Measurements from ENCODE around the gene SLAIN1. TPM values are rescaled to one million over a fixed set of nuclear protein-coding genes. Genes with fewer than 3 reads are reported as not detected.
A peak's percentile ranks its signal among the peaks of the same experiment; 100 is the strongest.
"Not testable (repeated sequence)": the region's sequence is repeated elsewhere in the genome, so short reads cannot be mapped to it uniquely, and the experiment has no call there.

The SLAIN1 gene
- 36.9 TPM for polyA plus RNA-seq (2012; ENCODE audit: low read depth, missing spikeins)

DNA sequence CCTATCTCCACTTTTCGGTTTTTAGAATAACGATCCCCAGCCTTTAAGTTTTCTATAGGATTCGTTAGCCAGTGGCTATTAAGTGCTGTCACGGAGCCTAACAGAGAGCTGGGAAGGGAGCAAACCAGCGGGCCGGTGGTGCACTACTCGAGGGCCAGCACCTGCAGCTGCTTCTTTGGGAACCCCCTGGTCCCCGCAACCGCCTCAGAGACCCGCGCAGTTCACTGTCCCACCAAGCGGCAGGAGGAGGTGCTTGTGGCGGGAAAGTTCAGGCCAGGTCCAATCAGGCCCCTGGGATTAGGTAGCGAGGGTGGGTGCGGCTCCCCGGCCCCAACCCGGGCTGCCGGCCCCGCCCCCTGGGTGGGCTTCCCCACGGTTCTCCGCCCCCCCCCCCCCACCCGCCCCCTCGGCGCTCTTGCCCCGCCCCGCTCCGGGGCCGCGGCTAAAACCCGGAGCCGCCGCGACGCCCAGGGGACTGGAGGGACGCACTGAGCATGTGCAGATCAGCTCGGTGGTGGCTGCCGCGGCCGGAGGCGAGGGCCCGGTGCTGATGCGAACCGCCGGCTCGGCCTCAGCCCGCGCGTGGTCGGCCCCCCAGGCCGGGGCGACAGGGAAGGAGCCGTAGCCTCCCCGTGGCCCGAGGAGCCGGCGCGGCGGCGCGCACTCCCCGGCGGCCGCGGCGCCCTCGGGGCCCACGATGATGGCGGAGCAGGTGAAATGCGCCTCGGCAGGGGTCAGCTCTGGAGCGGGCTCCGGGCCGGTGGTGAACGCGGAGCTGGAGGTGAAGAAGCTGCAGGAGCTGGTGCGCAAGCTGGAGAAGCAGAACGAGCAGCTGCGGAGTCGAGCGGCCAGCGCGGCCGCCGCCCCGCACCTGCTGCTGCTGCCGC lies at the start of gene SLAIN1:
SLAIN1 (plus strand) TSS at position 471 of the 887 bp plus-strand sequence; CDS start at position 698, 227 bp downstream.
- DNase-seq (ENCODE audit: insufficient read length, low spot score) = peak; percentile 81

DNA sequence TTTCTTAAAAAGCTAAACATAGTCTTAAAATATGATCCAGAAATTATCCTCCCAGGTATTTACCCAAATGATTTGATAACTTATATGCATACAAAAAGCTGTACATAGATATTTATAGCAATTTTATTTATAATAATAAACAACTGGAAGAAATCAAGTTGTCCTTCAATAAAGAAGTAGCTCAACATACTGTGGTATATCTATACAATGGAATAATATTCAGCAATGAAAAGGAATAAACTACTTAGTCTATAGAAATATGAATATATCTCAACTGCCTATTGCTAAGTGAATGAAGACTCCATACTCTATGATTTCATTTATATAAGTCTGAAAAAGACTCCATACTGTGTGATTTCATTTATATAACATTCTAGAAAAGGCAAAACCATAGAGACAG lies 47.1 kb upstream of the SLAIN1 start:
- DNase-seq (ENCODE audit: insufficient read length, low spot score) (no peak), FAIRE-seq (no peak)
- no peak for TF ChIP-seq POLR2A (IDR thresholded peaks at IDR 0.05; ENCODE audit: low read depth, low read length)
- no peak for TF ChIP-seq POLR2AphosphoS5 (IDR thresholded peaks at IDR 0.05; ENCODE audit: low read depth, low read length)
- TF ChIP-seq PAX5 (IDR thresholded peaks at IDR 0.05; ENCODE audit: insufficient read depth, low read length, severe bottlenecking) = no peak
- TF ChIP-seq TAF1 (IDR thresholded peaks at IDR 0.05; ENCODE audit: low read depth, low read length) = no peak
- TF ChIP-seq SPI1 (IDR thresholded peaks at IDR 0.05; ENCODE audit: low read depth, low read length) = no peak
- no peak for TF ChIP-seq POU2F2 (IDR thresholded peaks at IDR 0.05; ENCODE audit: low read depth, low read length)

More for the DNA sequence above, at the start of gene SLAIN1:
- 0 out of 2 replicates have a peak, but pooled peaks have one; percentile 41 for TF ChIP-seq TAF1 (IDR thresholded peaks at IDR 0.05; ENCODE audit: low read depth, low read length)
- TF ChIP-seq POLR2AphosphoS5 (IDR thresholded peaks at IDR 0.05; ENCODE audit: low read depth, low read length) = peak; percentile 61; the same call in 1 of the 2 replicates
- TF ChIP-seq POLR2A (IDR thresholded peaks at IDR 0.05; ENCODE audit: low read depth, low read length) = peak; percentile 48; the same call in 1 of the 2 replicates
- TF ChIP-seq SPI1 (IDR thresholded peaks at IDR 0.05; ENCODE audit: low read depth, low read length) = no peak
- peak; percentile 94 for FAIRE-seq

GRCh38 chr13:77653301-77653700 lies 44.2 kb upstream of the SLAIN1 start:
- TF ChIP-seq TAF1 (IDR thresholded peaks at IDR 0.05; ENCODE audit: low read depth, low read length) = no peak
- no peak for TF ChIP-seq POLR2A (IDR thresholded peaks at IDR 0.05; ENCODE audit: low read depth, low read length)
- TF ChIP-seq POLR2AphosphoS5 (IDR thresholded peaks at IDR 0.05; ENCODE audit: low read depth, low read length) = no peak
- no peak for TF ChIP-seq POU2F2 (IDR thresholded peaks at IDR 0.05; ENCODE audit: low read depth, low read length)
- TF ChIP-seq SPI1 (IDR thresholded peaks at IDR 0.05; ENCODE audit: low read depth, low read length) = no peak
- TF ChIP-seq PAX5 (IDR thresholded peaks at IDR 0.05; ENCODE audit: insufficient read depth, low read length, severe bottlenecking) = no peak
- DNase-seq (ENCODE audit: insufficient read length, low spot score) (no peak), FAIRE-seq (no peak)

DNA sequence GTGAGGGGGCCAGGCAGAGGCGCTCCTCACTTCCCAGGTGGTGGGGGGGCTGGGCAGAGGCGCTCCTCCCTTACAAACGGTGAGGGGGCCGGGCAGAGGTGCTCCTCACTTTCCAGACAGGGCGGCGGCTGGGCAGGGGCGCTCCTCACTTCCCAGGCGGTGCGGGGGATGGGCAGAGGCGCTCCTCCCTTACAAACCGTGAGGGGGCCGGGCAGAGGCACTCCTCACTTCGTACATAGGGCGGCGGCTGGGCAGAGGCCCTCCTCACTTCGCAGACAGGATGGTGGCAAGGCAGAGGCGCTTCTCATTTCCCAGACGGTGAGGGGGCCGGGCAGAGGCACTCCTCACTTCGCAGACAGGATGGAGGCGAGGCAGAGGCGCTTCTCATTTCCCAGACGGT lies 37.5 kb upstream of the SLAIN1 start:
- not testable (repeated sequence) for FAIRE-seq; DNase-seq (ENCODE audit: insufficient read length, low spot score)

DNA sequence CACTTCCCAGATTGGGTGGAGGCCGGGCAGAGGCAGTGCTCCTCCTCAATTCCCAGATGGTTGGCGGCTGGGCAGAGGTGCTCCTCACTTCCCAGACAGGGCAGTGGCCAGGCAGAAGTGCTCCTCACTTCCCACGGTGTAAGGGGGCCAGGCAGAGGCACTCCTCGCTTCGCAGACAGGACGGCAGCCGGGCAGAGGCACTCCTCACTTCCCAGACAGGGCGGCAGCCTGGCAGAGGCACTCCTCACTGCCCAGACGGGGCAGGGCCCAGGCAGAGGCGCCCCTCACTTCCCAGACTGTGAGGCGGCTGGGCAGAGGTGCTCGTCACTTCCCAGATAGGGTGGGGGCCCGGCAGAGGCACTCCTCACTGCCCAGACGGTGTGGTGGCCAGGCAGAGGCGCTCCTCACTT lies 36.6 kb upstream of the SLAIN1 start:
- DNase-seq (ENCODE audit: insufficient read length, low spot score) (no peak), FAIRE-seq (no peak)
- TF ChIP-seq POU2F2 (IDR thresholded peaks at IDR 0.05; ENCODE audit: low read depth, low read length) (no peak), POLR2A (IDR thresholded peaks at IDR 0.05; ENCODE audit: low read depth, low read length) (no peak), SPI1 (IDR thresholded peaks at IDR 0.05; ENCODE audit: low read depth, low read length) (no peak), POLR2AphosphoS5 (IDR thresholded peaks at IDR 0.05; ENCODE audit: low read depth, low read length) (no peak), TAF1 (IDR thresholded peaks at IDR 0.05; ENCODE audit: low read depth, low read length) (no peak)

GRCh38 chr13:77662301-77662700 lies 35.2 kb upstream of the SLAIN1 start:
- FAIRE-seq; DNase-seq (ENCODE audit: insufficient read length, low spot score): not testable (repeated sequence)

- not testable (repeated sequence) for DNase-seq (ENCODE audit: insufficient read length, low spot score); FAIRE-seq
Measured at GRCh38 chr13:77662831-77663230, 34.7 kb upstream of the SLAIN1 start.

GRCh38 chr13:77674852-77675251 lies 22.6 kb upstream of the SLAIN1 start:
- no peak for DNase-seq (ENCODE audit: insufficient read length, low spot score)
- TF ChIP-seq SPI1 (IDR thresholded peaks at IDR 0.05; ENCODE audit: low read depth, low read length) = no peak
- FAIRE-seq = no peak

DNA sequence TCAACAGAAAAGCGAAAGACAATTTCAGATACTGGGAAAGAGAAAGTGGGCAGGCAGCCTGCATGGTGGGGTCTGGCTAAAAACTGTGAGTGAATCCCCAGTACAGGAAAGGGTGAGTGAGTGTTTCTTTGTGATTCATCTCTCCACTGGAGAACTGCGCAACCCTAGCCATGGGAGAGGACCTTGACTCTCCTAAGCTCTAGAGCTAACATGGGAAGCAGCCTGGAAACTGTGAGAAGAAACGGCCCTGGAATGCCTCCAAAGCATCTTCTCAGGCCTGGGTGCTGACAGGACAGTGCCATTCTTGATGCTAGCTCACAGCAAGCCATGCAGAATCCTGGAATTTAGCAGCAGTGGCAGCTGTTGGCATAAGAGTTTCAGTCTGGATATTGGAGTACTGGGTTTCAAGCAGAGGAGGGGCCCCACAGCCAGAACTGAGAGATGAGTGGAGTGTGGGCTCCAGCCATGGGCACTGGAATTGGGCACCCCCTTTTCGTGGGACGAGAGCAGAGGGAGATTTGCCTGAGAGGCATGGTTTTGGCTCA lies 18.7 kb upstream of the SLAIN1 start:
- DNase-seq (ENCODE audit: insufficient read length, low spot score) (no peak), FAIRE-seq (no peak)
- no peak for TF ChIP-seq TAF1 (IDR thresholded peaks at IDR 0.05; ENCODE audit: low read depth, low read length)
- TF ChIP-seq PAX5 (IDR thresholded peaks at IDR 0.05; ENCODE audit: insufficient read depth, low read length, severe bottlenecking) = no peak
- TF ChIP-seq SPI1 (IDR thresholded peaks at IDR 0.05; ENCODE audit: low read depth, low read length) = no peak
- TF ChIP-seq POU2F2 (IDR thresholded peaks at IDR 0.05; ENCODE audit: low read depth, low read length) = no peak
- TF ChIP-seq POLR2AphosphoS5 (IDR thresholded peaks at IDR 0.05; ENCODE audit: low read depth, low read length) = no peak
- TF ChIP-seq POLR2A (IDR thresholded peaks at IDR 0.05; ENCODE audit: low read depth, low read length) = no peak

DNA sequence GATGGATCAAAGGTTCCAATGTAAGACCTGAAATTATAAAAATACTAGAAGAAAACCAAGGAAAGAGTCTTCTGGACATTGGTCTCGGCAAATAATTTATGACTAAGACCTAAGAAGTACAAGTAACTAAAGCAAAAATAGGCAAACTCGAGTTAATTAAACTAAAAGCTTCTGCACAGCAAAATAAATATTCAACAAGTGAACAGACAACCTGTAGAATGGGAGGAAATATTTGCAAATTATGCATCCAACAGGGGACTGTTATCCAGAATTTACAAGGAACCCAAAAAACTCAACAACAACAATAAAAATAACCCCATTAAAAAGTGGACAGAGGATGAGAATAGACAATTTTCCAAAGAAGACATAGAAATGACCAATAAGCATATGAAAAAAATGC lies 9.7 kb upstream of the SLAIN1 start:
- FAIRE-seq (no peak), DNase-seq (ENCODE audit: insufficient read length, low spot score) (no peak)
- no peak for TF ChIP-seq POLR2A (IDR thresholded peaks at IDR 0.05; ENCODE audit: low read depth, low read length)
- no peak for TF ChIP-seq PAX5 (IDR thresholded peaks at IDR 0.05; ENCODE audit: insufficient read depth, low read length, severe bottlenecking)
- no peak for TF ChIP-seq TAF1 (IDR thresholded peaks at IDR 0.05; ENCODE audit: low read depth, low read length)
- TF ChIP-seq SPI1 (IDR thresholded peaks at IDR 0.05; ENCODE audit: low read depth, low read length) = no peak
- no peak for TF ChIP-seq POLR2AphosphoS5 (IDR thresholded peaks at IDR 0.05; ENCODE audit: low read depth, low read length)
- TF ChIP-seq POU2F2 (IDR thresholded peaks at IDR 0.05; ENCODE audit: low read depth, low read length) = no peak

DNA sequence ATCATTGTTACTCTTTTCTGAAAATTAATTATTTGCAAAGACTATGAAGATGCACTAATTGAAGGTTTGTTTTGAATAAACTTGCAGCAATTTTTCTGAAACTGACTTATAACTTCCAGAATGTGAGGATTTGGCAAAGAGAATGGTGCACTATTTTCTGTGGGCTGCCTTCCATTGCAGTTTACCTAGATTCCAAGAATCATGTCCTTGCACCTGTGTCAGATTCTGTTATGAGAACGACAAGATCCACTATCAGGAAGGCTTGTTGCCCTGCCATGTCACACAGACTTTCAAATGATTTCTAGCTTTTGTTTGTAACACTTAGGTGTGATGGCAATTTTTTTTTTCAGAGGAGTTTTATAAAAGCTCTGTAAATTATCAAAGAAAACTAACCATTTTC lies 5.6 kb upstream of the SLAIN1 start:
- DNase-seq (ENCODE audit: insufficient read length, low spot score) (no peak), FAIRE-seq (no peak)
- TF ChIP-seq PAX5 (IDR thresholded peaks at IDR 0.05; ENCODE audit: insufficient read depth, low read length, severe bottlenecking) (no peak), POLR2A (IDR thresholded peaks at IDR 0.05; ENCODE audit: low read depth, low read length) (no peak), SPI1 (IDR thresholded peaks at IDR 0.05; ENCODE audit: low read depth, low read length) (no peak), POLR2AphosphoS5 (IDR thresholded peaks at IDR 0.05; ENCODE audit: low read depth, low read length) (no peak)

Measured in GM12891 (cell line).